ENCODE data around the gene SPAG17. TPM values are rescaled to one million over a fixed set of nuclear protein-coding genes. Genes with fewer than 3 reads are reported as not detected.

The SPAG17 gene
- total RNA-seq, 1 donor from 2014 or later, result not detected

DNA sequence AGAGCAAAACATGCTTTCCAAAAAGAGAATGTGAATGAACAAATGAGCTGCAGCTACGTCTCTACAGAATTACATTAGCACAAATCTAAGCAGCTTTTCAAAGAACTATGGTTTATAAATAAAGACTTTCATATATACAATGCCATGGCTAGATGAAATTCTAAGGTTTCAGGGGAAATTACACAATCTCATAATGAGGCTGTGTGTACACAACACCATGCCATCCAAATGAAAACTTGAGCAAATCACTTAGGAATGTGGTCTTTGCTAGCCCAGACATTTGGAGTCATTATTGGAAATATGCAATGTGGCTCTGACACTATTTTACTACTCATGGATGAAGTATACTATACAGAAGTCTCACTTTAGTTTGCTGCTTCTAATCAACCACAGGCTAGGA is 37.5 kb downstream of the SPAG17 start:
- no peak overlapping the region for H3K4me3 ChIP-seq
- H3K27me3 ChIP-seq (ENCODE audit: low read depth), result peaks cover 22% of the 10 kb centered on the region
- no peaks in the 10 kb centered on the region for H3K36me3 ChIP-seq
- H3K27ac ChIP-seq (replicated peaks), result no peak overlapping the region
- no peak for DNase-seq
- intact Hi-C loops (cut with micrococcal nuclease), result no loop called here
- no peaks in the 10 kb centered on the region for H3K9me3 ChIP-seq (replicated peaks)
- no peaks in the 10 kb centered on the region for H3K4me1 ChIP-seq
- TF ChIP-seq, protein P1, sequence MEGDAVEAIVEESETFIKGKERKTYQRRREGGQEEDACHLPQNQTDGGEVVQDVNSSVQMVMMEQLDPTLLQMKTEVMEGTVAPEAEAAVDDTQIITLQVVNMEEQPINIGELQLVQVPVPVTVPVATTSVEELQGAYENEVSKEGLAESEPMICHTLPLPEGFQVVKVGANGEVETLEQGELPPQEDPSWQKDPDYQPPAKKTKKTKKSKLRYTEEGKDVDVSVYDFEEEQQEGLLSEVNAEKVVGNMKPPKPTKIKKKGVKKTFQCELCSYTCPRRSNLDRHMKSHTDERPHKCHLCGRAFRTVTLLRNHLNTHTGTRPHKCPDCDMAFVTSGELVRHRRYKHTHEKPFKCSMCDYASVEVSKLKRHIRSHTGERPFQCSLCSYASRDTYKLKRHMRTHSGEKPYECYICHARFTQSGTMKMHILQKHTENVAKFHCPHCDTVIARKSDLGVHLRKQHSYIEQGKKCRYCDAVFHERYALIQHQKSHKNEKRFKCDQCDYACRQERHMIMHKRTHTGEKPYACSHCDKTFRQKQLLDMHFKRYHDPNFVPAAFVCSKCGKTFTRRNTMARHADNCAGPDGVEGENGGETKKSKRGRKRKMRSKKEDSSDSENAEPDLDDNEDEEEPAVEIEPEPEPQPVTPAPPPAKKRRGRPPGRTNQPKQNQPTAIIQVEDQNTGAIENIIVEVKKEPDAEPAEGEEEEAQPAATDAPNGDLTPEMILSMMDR (IDR thresholded peaks at IDR 0.05; ENCODE audit: borderline replicate concordance), result no peak

DNA sequence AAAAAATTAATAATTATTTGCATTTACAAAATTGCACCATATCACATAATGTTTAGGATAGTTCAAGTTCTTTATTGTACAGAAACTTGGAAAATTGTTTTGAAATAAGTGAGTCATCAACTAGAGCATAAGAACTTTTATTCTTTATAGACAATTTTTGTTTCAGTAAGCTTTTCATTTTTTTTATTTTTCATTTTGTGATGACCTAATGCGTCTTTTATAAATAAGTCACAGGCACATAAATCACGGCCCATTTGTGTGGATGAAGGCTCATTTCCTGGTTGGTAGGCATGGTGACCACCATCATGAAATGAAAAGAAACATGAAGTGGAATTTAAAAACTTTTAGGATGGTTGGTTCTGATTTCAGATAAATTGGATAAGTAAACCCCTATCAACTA is 39.3 kb downstream of the SPAG17 start:
- H3K9me3 ChIP-seq (replicated peaks), result no peaks in the 10 kb centered on the region
- no peaks in the 10 kb centered on the region for H3K36me3 ChIP-seq
- TF ChIP-seq, protein P1 (IDR thresholded peaks at IDR 0.05; ENCODE audit: borderline replicate concordance), result no peak
- H3K27ac ChIP-seq (replicated peaks), result no peak overlapping the region
- DNase-seq, result no peak
- no peaks in the 10 kb centered on the region for H3K4me1 ChIP-seq
- no peak overlapping the region for H3K4me3 ChIP-seq
- peaks cover 28% of the 10 kb centered on the region for H3K27me3 ChIP-seq (ENCODE audit: low read depth)
- intact Hi-C loops (cut with micrococcal nuclease), result no loop called here

DNA sequence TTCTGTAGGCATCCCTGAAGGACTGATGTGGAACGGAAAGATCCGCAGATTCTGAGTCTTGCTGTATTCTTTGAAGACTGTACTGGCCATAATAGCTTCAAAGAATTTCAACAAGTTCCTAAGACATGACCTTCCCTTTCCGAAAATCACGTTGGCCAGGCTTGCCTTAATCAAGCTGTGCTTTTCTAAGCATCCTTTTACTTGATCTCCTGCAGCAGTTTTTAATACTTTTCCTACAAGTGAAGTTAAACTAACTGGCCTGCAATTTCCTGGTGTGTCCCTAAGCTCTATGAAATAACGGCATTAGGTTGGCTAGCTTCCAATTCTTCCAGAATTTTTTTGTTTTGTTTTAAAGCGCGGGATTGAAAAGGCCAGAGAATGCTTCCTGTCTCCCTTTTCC is 40.3 kb downstream of the SPAG17 start:
- H3K27me3 ChIP-seq (ENCODE audit: low read depth), result peaks cover 25% of the 10 kb centered on the region
- intact Hi-C loops (cut with micrococcal nuclease), result no loop called here

DNA sequence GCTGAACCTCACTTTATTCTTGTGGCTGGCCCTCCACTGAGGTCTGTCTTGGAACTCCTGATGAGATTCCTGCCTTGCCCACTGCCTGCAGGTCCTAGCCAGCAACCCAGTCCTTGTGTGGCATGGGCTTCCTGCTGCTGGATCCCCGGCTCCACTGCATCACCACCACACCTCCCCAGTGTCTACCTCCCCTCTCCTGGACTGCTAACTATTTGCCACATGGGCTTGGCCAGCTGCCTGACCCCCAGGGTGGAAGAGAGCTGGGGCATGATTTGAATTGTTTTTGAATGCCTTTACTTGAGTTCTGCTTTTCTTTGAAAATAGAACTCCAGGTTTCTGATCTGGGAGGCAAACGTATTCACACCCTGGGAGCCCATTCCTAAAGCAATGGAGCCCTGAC is 41.2 kb downstream of the SPAG17 start:
- H3K36me3 ChIP-seq, result no peaks in the 10 kb centered on the region
- DNase-seq, result no peak
- no peaks in the 10 kb centered on the region for H3K9me3 ChIP-seq (replicated peaks)
- no peaks in the 10 kb centered on the region for H3K4me1 ChIP-seq
- TF ChIP-seq, protein P1 (IDR thresholded peaks at IDR 0.05; ENCODE audit: borderline replicate concordance), result no peak
- no peak overlapping the region for H3K27ac ChIP-seq (replicated peaks)
- H3K4me3 ChIP-seq, result no peak overlapping the region
- peaks cover 30% of the 10 kb centered on the region for H3K27me3 ChIP-seq (ENCODE audit: low read depth)
- intact Hi-C loops (cut with micrococcal nuclease), result no loop called here

More for the DNA sequence above, 40.3 kb downstream of the SPAG17 start:
- DNase-seq, result no peak
- TF ChIP-seq, protein P1 (IDR thresholded peaks at IDR 0.05; ENCODE audit: borderline replicate concordance), result no peak
- Histone ChIP-seq H3K4me1 (no peaks in the 10 kb centered on the region), H3K9me3 (replicated peaks) (no peaks in the 10 kb centered on the region), H3K4me3 (no peak overlapping the region), H3K36me3 (no peaks in the 10 kb centered on the region), H3K27ac (replicated peaks) (no peak overlapping the region)

DNA sequence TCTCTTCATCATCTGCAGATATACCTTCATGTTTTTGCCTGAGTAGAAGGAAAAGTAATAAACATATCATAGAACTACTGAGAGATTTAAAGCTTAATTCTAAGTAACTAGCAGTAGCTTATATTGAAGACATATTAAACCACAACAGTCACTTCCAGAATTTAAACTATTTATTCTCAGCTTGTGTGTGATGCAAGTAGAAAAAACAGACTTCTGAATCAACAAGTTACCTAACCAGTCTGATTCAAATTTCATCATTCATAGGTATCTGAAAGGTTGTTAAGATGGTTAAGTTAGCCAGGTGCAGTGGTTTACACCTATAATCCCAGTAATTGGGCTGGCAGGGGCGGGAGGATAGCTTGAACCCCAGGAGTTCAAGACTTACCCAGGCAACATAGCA is 41.9 kb downstream of the SPAG17 start:
- Histone ChIP-seq H3K9me3 (replicated peaks) (no peaks in the 10 kb centered on the region), H3K27ac (replicated peaks) (no peak overlapping the region), H3K4me1 (no peaks in the 10 kb centered on the region), H3K36me3 (no peaks in the 10 kb centered on the region), H3K4me3 (no peak overlapping the region), H3K27me3 (ENCODE audit: low read depth) (peaks cover 28% of the 10 kb centered on the region)
- TF ChIP-seq, protein P1 (IDR thresholded peaks at IDR 0.05; ENCODE audit: borderline replicate concordance), result no peak
- intact Hi-C loops (cut with micrococcal nuclease), result no loop called here
- no peak for DNase-seq

DNA sequence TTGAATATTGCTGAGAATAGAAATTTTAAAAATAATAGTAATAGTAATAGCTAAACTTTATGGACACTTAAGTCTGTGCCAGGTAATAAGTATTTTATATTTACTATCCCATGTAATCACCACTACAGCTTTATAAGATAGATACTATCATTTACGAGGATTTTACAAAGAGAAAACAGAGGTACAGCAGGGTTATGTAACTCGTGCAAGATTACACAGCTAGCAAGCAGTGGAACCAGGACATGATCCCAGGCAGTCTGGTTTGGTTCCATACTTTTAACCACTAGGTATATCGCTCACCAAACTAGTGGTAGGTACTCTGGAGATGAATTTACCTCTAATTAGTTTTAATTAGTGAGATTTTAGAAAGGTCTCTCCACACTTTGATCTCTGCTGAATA is 42.5 kb downstream of the SPAG17 start:
- H3K9me3 ChIP-seq (replicated peaks), result no peaks in the 10 kb centered on the region
- peaks cover 28% of the 10 kb centered on the region for H3K27me3 ChIP-seq (ENCODE audit: low read depth)
- no peaks in the 10 kb centered on the region for H3K4me1 ChIP-seq
- no peak overlapping the region for H3K4me3 ChIP-seq
- H3K36me3 ChIP-seq, result no peaks in the 10 kb centered on the region
- TF ChIP-seq, protein P1 (IDR thresholded peaks at IDR 0.05; ENCODE audit: borderline replicate concordance), result no peak
- no peak for DNase-seq
- intact Hi-C loops (cut with micrococcal nuclease), result no loop called here
- no peak overlapping the region for H3K27ac ChIP-seq (replicated peaks)
